Hippocampal formation (tissue), 2 donors: Measurements from ENCODE around the gene MUCL3.
"Not testable (repeated sequence)": the region's sequence is repeated elsewhere in the genome, so short reads cannot be mapped to it uniquely, and the experiment has no call there.

ENCODE experiments used
- DNase-seq, 2 donors: peaks; one replicate each; lab custom pipeline; 2025; lab: John Stamatoyannopoulos, UW

Gene MUCL3, protein sequence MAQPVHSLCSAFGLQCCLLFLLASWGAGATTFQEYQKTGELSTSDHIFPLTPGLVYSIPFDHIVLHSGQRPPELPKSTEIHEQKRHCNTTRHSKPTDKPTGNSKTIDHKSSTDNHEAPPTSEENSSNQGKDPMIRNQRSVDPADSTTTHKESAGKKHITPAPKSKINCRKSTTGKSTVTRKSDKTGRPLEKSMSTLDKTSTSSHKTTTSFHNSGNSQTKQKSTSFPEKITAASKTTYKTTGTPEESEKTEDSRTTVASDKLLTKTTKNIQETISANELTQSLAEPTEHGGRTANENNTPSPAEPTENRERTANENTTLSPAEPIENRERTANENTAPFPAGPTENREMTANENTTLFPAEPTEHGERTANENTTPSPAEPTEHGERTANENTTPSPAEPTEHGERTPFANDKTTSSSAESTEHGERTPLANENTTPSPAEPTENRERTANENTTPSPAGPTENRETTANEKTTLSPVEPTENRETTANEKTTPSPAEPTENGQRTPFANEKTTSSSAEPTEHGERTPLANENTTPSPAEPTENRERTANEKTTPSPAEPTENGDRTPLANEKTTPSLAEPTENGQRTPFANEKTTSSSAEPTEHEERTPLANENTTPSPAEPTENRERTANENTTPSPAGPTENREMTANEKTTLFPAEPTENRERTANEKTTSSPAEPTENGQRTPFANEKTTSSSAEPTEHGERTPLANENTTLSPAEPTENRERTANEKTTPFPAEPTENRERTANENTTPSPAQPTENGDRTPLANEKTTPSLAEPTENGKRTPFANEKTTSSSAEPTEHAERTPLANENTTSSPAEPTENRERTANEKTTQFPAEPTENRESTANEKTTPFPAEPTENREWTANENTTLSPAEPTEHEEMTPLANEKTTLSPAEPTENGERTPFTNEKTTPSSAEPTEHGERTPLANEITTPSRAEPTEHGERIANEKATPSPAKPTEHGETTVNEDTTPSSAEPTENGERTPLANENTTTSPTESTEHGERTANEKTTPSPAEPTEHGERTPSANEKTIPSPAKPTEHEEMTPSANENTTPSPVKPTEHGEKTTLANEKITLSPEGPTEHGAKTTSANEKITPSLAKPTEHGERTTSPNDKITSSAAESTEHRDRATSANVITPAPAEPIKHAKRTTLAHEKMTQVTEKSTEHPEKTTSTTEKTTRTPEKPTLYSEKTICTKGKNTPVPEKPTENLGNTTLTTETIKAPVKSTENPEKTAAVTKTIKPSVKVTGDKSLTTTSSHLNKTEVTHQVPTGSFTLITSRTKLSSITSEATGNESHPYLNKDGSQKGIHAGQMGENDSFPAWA (N-terminal part only)

GRCh38 chr6:30940361-30940986 lies at the start of gene MUCL3:
TSS of gene MUCL3 (plus strand) at chr6:30940973. CDS start at chr6:30941000, 27 bp downstream.
- DNase-seq = no peak

- DNase-seq = no peak
Observed at GRCh38 chr6:30891450-30891723, 49.4 kb upstream of the MUCL3 start.

- DNase-seq = no peak
Observed at GRCh38 chr6:30891816-30892538, 48.8 kb upstream of the MUCL3 start.

GRCh38 chr6:30893001-30893591 lies 47.7 kb upstream of the MUCL3 start:
- no peak for DNase-seq

GRCh38 chr6:30893666-30894065 lies 47.1 kb upstream of the MUCL3 start:
- no peak for DNase-seq

DNA sequence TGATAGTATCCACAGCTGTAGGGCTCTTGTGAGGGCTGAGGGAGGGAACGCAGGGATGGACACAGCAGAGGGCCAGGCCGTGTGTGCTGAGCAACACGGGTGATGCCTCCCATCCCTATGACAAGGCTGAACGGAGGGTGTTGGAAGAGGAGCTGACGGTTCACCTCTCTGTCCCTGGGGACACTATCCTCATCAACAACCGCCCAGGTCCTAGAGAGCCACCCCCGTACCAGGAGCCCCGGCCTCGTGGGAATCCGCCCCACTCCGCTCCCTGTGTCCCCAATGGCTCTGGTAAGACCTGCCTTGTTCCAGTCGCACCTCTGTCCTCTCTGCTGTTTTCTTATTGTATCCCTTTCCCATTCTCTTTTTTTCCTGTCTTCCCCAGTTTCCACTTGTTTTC lies 46.4 kb upstream of the MUCL3 start:
- no peak for DNase-seq

GRCh38 chr6:30894935-30895334 lies 45.8 kb upstream of the MUCL3 start:
- DNase-seq = no peak

DNA sequence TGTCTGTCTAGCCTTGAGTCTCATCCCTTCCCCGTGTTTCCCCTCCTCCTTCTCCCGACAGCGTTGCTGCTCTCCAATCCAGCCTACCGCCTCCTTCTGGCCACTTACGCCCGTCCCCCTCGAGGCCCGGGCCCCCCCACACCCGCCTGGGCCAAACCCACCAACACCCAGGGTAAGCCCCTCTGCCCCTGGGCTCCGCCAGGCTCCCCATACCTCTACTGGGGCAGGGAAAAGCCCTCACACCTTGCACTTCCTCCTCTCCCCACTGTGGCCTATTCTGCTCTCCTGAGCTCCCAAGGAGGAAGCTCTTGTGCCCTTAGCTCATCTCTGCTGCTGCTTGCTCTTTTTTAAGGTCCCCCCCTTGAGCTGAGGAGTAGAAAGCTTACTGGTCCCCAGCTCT lies 45.4 kb upstream of the MUCL3 start:
- DNase-seq = no peak

DNA sequence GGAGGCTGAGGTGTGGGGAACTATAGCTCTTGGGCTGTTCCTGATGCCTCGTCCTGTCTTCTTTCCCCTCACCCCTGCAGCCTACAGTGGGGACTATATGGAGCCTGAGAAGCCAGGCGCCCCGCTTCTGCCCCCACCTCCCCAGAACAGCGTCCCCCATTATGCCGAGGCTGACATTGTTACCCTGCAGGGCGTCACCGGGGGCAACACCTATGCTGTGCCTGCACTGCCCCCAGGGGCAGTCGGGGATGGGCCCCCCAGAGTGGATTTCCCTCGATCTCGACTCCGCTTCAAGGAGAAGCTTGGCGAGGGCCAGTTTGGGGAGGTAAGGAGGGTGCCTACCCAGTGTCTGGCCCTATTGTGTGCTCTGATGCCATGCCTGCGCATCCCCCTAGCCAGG lies 44.2 kb upstream of the MUCL3 start:
- DNase-seq = no peak

GRCh38 chr6:30897882-30898281 lies 42.9 kb upstream of the MUCL3 start:
- DNase-seq = no peak

GRCh38 chr6:30898750-30899360 lies 41.9 kb upstream of the MUCL3 start:
- DNase-seq = no peak

- no peak for DNase-seq
Observed at GRCh38 chr6:30900863-30901417, 39.8 kb upstream of the MUCL3 start.

DNA sequence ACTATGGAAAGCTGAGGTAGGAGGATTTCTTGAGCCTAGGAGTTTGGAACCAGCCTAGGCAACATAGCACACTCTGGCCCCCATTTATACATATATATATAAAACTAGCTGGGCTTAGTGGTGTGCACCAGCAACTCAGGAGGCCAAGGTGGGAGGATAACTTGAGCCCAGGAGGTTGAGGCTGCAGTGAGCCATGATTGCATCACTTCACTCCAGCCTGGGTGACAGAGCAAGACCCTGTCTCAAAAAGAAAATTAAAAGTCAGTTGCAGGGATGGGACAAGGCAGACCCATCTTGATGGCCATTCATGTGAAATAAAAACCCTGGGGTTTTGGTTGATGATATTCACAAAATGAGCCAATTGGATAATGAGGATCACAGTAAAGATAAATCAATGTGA lies 39.3 kb upstream of the MUCL3 start:
- no peak for DNase-seq

- not testable (repeated sequence) for DNase-seq
Observed at GRCh38 chr6:30902196-30902595, 38.6 kb upstream of the MUCL3 start.

- no peak for DNase-seq
Observed at GRCh38 chr6:30902709-30903108, 38.1 kb upstream of the MUCL3 start.

DNA sequence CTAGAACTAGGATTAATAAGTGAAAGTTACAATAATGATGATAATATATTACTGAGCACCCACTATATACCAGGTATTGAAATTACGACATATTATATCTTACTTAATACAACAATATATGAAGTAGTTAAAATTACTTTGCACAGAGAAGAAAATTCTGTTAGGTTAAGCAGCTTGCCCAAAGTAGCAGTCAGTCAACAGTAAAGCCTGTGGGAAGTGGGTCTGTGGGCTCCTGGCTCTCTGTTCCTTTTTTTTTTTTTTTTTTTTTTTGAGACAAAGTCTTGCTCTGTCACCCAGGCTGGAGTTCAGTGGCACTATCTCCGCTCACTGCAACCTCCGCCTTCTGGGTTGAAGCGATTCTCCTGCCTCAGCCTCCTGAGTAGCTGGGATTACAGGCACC lies 37.5 kb upstream of the MUCL3 start:
- DNase-seq = no peak

DNA sequence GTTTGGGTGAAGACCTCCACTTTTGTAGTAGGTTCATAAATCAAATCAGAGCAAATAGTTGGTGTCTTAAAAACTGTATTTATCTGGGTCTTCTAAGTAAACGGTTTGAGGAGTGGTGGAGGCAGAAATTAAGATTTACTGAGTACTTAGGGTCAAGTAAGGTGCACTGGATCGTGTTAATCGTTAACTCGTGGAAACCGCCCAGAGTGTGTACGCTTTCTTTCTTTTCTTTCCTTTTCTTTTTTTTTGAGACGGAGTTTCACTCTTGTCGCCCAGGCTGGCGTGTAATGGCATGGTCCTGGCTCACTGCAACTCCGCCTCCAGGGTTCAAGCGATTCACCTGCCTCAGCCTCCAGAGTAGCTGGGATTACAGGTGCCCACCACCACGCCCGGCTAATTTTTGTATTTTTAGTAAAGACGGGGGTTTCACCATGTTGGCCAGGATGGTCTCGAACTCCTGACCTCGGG lies 33.4 kb upstream of the MUCL3 start:
- not testable (repeated sequence) for DNase-seq

DNA sequence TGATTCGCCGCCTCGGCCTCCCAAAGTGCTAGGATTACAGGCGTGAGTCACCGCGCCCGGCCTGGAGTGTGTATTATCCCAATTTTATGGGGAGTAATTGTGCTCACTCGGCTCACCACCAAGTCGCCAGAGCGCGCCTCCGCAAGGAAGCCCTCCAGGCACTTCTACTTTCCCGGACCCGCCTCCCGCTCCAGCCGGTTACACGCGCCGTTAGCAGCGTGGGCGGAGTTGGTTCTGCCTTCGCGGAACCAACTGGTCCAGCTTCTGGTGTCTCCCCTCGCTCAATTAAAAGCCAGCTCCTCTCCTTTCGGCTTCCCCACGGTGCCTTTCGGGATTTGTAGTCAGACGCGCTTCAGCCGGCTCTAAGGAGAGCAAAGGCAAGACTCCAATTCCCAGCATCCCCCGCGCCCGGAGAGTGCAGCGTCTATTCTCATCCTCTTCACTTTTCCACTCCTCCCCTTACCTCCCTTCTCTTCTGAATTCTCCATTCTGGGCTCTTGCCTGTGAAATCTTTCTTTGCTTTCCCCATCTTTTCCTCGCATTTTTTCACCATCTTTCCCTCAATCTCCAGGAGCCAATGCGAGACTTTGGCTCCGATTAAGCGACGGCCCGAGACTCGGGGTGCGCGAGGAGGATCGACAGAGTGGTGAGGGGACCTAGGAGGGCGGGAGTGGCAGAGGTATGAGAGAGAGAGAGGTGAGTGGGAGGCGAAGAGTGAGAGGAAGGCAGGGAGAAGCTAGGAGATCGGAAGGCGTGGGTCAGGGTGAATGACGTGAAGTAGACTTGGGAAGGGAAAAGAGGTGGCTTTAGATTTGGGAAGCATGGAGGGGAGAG lies 32.8 kb upstream of the MUCL3 start, which contains the start of gene GTF2H4:
GTF2H4 (plus strand) TSS at position 450 of the 834 bp plus-strand sequence.
- DNase-seq = peak; percentile 94 to 97

GRCh38 chr6:30908700-30909099 lies 32.1 kb upstream of the MUCL3 start:
- no peak for DNase-seq
